HFFc6 (cell line): ENCODE data around the gene UFL1. TPM values are rescaled to one million over a fixed set of nuclear protein-coding genes. Genes with fewer than 3 reads are reported as not detected.

Experiments
- DNase-seq: peaks from one replicate; pipeline ENCODE4 v3.0.0-alpha.2; 2018
- H3K27ac Mint-ChIP-seq: 2 replicates; pipeline ENCODE4 v1.8.0; 2020; ENCODE audit warnings: mild to moderate bottlenecking, mixed read lengths
- H3K27me3 Mint-ChIP-seq: 2 replicates; pipeline ENCODE4 v1.8.0; 2021; ENCODE audit warnings: mild to moderate bottlenecking, moderate library complexity, mixed read lengths; ENCODE audit not compliant: insufficient read depth
- H3K36me3 Mint-ChIP-seq: 2 replicates; pipeline ENCODE4 v1.8.0; 2021; ENCODE audit warnings: low read depth, mixed read lengths
- H3K4me1 Mint-ChIP-seq: 2 replicates; pipeline ENCODE4 v1.8.0; 2020; ENCODE audit warnings: low read depth, mixed read lengths
- H3K4me3 Mint-ChIP-seq: 2 replicates; pipeline ENCODE4 v1.8.0; 2020; ENCODE audit warnings: mild to moderate bottlenecking, moderate library complexity, mixed read lengths
- H3K9me3 Mint-ChIP-seq: 2 replicates; pipeline ENCODE4 v1.8.0; 2020; ENCODE audit warnings: mild to moderate bottlenecking, mixed read lengths
- total RNA-seq, 6 experiments: library from RNA; stranded (reverse); fragmentation: NEBNext Ultra II Directional; extraction: Animal tissue kit (Norgen Biotek cat#: 25700); gene quantifications; 2 replicates in 1 of 6; 3 replicates in 5 of 6; pipeline ENCODE4 v1.2.3, GENCODE V29; 2021
- TF ChIP-seq, protein P1 (sequence below): fragments of 200-600 bp; sonication (generic); IDR thresholded peaks from 2 replicates; pipeline ENCODE4 v1.5.0; 2021; ENCODE audit warnings: antibody characterized with exemption, mild to moderate bottlenecking

Gene UFL1
- total RNA-seq, 6 experiments from 2014 or later: 21.6 to 26.4 (median 24.5) TPM

- Mint-ChIP-seq H3K9me3 (no peaks in the 10 kb centered on the region), H3K27me3 (no peaks in the 10 kb centered on the region), H3K27ac (no peak overlapping the region), H3K4me3 (no peak overlapping the region), H3K36me3 (peaks cover 37% of the 10 kb centered on the region), H3K4me1 (peaks cover 7% of the 10 kb centered on the region)
- no peak for DNase-seq
- TF ChIP-seq, protein P1, sequence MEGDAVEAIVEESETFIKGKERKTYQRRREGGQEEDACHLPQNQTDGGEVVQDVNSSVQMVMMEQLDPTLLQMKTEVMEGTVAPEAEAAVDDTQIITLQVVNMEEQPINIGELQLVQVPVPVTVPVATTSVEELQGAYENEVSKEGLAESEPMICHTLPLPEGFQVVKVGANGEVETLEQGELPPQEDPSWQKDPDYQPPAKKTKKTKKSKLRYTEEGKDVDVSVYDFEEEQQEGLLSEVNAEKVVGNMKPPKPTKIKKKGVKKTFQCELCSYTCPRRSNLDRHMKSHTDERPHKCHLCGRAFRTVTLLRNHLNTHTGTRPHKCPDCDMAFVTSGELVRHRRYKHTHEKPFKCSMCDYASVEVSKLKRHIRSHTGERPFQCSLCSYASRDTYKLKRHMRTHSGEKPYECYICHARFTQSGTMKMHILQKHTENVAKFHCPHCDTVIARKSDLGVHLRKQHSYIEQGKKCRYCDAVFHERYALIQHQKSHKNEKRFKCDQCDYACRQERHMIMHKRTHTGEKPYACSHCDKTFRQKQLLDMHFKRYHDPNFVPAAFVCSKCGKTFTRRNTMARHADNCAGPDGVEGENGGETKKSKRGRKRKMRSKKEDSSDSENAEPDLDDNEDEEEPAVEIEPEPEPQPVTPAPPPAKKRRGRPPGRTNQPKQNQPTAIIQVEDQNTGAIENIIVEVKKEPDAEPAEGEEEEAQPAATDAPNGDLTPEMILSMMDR: no peak
Measured at GRCh38 chr6:96528193-96528592, 6.6 kb downstream of the UFL1 start.

DNA sequence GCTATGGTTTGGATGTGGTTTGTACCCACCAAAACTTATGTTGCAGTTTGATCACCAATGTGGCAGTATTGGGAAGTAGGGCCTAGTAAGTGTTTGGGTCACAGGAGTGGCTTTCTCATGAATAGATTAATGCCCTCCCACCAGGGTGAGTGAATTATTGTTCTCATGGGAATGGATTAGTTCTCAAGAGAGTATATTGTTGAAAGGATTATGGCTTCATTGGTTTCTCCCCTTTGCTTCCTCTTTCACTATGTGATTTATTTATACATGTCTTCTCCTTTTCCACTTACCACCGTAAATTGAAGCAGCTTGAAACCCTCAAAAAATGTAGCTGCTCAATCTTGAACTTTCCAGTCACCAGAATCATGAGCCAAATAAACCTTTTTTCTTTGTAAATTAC is 10.8 kb downstream of the UFL1 start:
- TF ChIP-seq, protein P1: no peak
- Mint-ChIP-seq H3K4me3 (no peak overlapping the region), H3K4me1 (0 out of 2 replicates have a peak, but pooled peaks cover 5% of the 10 kb centered on the region), H3K27me3 (no peaks in the 10 kb centered on the region), H3K9me3 (no peaks in the 10 kb centered on the region), H3K36me3 (peaks cover 35% of the 10 kb centered on the region), H3K27ac (no peak overlapping the region)
- no peak for DNase-seq

- no peak overlapping the region for H3K4me3 Mint-ChIP-seq
- TF ChIP-seq, protein P1: no peak
- DNase-seq: no peak
- 0 out of 2 replicates have a peak, but pooled peaks cover 5% of the 10 kb centered on the region for H3K4me1 Mint-ChIP-seq
- no peaks in the 10 kb centered on the region for H3K27me3 Mint-ChIP-seq
- H3K36me3 Mint-ChIP-seq: peaks cover 8% of the 10 kb centered on the region; the same call in 1 of the 2 replicates
- no peaks in the 10 kb centered on the region for H3K9me3 Mint-ChIP-seq
- H3K27ac Mint-ChIP-seq: no peak overlapping the region
Measured at GRCh38 chr6:96537726-96538125, 16.1 kb downstream of the UFL1 start.

DNA sequence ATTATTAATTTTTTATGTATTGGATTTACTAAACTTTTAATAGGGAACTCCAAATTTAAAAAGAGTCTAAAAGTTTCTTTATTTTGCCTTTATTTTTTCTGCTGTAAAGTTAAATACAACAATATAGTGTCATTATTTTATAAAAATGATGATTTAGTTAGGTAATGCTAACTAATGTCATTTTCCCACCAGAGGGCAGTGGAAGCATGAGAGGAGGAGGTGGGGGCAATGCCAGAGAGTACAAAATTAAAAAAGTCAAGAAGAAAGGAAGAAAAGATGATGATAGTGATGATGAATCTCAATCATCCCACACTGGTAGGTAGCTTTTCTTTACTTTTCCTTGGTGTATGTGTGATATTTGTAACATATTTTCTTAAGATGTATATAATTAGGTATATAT is 21.1 kb downstream of the UFL1 start:
- Mint-ChIP-seq H3K36me3 (peaks cover 23% of the 10 kb centered on the region), H3K9me3 (no peaks in the 10 kb centered on the region), H3K27me3 (no peaks in the 10 kb centered on the region), H3K27ac (no peak overlapping the region), H3K4me1 (no peaks in the 10 kb centered on the region), H3K4me3 (no peak overlapping the region)
- TF ChIP-seq, protein P1: peak; percentile 69
- DNase-seq: peak; percentile 5

DNA sequence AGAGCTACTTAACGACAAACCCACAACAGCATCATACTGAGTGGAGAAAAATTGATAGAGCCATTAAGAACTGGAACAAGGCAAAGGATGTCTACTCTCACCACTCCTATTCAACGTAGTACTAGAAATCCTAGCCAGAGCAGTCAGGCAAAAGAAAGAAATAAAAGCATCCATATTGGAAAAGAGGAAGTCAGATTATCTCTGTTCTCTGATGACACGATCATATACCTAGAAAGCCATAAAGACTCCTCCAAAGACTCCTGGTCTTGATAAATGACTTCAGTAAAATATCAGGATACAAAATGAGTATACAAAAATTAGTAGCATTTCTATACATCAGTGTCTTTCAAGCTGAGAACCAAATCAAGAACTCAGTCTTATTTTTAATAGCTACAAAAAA is 24.3 kb downstream of the UFL1 start:
- H3K9me3 Mint-ChIP-seq: no peaks in the 10 kb centered on the region
- H3K27ac Mint-ChIP-seq: no peak overlapping the region
- peaks cover 34% of the 10 kb centered on the region for H3K36me3 Mint-ChIP-seq
- H3K4me1 Mint-ChIP-seq: no peaks in the 10 kb centered on the region
- TF ChIP-seq, protein P1: no peak
- no peaks in the 10 kb centered on the region for H3K27me3 Mint-ChIP-seq
- no peak overlapping the region for H3K4me3 Mint-ChIP-seq
- DNase-seq: no peak

- no peak overlapping the region for H3K4me3 Mint-ChIP-seq
- no peaks in the 10 kb centered on the region for H3K4me1 Mint-ChIP-seq
- peaks cover 38% of the 10 kb centered on the region for H3K36me3 Mint-ChIP-seq
- no peak for DNase-seq
- no peaks in the 10 kb centered on the region for H3K9me3 Mint-ChIP-seq
- TF ChIP-seq, protein P1: no peak
- no peaks in the 10 kb centered on the region for H3K27me3 Mint-ChIP-seq
- H3K27ac Mint-ChIP-seq: no peak overlapping the region
Measured at GRCh38 chr6:96547654-96548053, 26.0 kb downstream of the UFL1 start.
